Ovary (tissue), 3 donors: ENCODE data around the gene ARID2.

Experiments
- CTCF ChIP-seq, 3 donors: fragments of 450-650 bp in 2 of 3; fragments of 200-600 bp in 1 of 3; IDR thresholded peaks; one replicate each; pipeline versions ENCODE4 v1.5.1 to v1.8.0; 2016 to 2022; ENCODE audit warnings: antibody characterized with exemption in 3 of 3, mild to moderate bottlenecking in 1 of 3
- EP300 ChIP-seq: sonication (generic); formaldehyde crosslinking; IDR thresholded peaks from one replicate; pipeline ENCODE4 v1.6.1; 2017; ENCODE audit warnings: antibody characterized with exemption
- POLR2A ChIP-seq: fragments of 450-650 bp; IDR thresholded peaks from one replicate; pipeline ENCODE4 v1.6.1; 2017; ENCODE audit warnings: antibody characterized with exemption, mild to moderate bottlenecking, moderate library complexity
- donor health status: DM: no; HTN: no; CAD: no.

GRCh38 chr12:45853550-45853949 lies 124.0 kb downstream of the ARID2 start:
- TF ChIP-seq CTCF (IDR thresholded peaks at IDR 0.05) (no peak), POLR2A (no peak), EP300 (no peak)
